NCI-H226 (cell line): ENCODE data around the gene NSL1.
A peak's percentile ranks its signal among the peaks of the same experiment; 100 is the strongest.

Source experiments
- DNase-seq: peaks from one replicate; pipeline ENCODE4 v3.0.0-alpha.2; 2015

NSL1 gene

GRCh38 chr1:212701910-212702309, 89.7 kb downstream of the NSL1 start:
- no peak for DNase-seq

GRCh38 chr1:212700892-212701819, 90.4 kb downstream of the NSL1 start:
- DNase-seq = peak; percentile 64

GRCh38 chr1:212700223-212700891, 91.2 kb downstream of the NSL1 start:
- no peak for DNase-seq

- DNase-seq = no peak
These were observed 91.9 kb downstream of the NSL1 start, which contains the start of gene BATF3 for GRCh38 chr1:212699625-212700222. Gene BATF3 (minus strand): TSS chr1:212699840. CDS start chr1:212699762, 78 bp downstream.

- peak; percentile 35 for DNase-seq
These were observed 92.4 kb downstream of the NSL1 start for GRCh38 chr1:212699104-212699624.

- DNase-seq = no peak
These were observed 93.0 kb downstream of the NSL1 start for GRCh38 chr1:212698467-212699103.

- no peak for DNase-seq
These were observed 94.8 kb downstream of the NSL1 start for GRCh38 chr1:212696721-212697331.

GRCh38 chr1:212692774-212693644, 98.6 kb downstream of the NSL1 start:
- no peak for DNase-seq

- no peak for DNase-seq
These were observed 100.0 kb downstream of the NSL1 start for GRCh38 chr1:212691561-212692071.

GRCh38 chr1:212690816-212691403, 100.7 kb downstream of the NSL1 start:
- no peak for DNase-seq

- no peak for DNase-seq
These were observed 101.6 kb downstream of the NSL1 start for GRCh38 chr1:212689758-212690529.

- no peak for DNase-seq
These were observed 102.3 kb downstream of the NSL1 start for GRCh38 chr1:212689196-212689725.

- DNase-seq = no peak
These were observed 103.1 kb downstream of the NSL1 start for GRCh38 chr1:212688341-212689047.

GRCh38 chr1:212687811-212688210, 103.8 kb downstream of the NSL1 start:
- no peak for DNase-seq

GRCh38 chr1:212686591-212686990, 105.0 kb downstream of the NSL1 start:
- no peak for DNase-seq

- no peak for DNase-seq
These were observed 105.5 kb downstream of the NSL1 start for GRCh38 chr1:212686069-212686468.

GRCh38 chr1:212685429-212685828, 106.1 kb downstream of the NSL1 start:
- DNase-seq = no peak

- no peak for DNase-seq
These were observed 107.0 kb downstream of the NSL1 start for GRCh38 chr1:212684521-212685090.

- DNase-seq = no peak
These were observed 107.5 kb downstream of the NSL1 start for GRCh38 chr1:212684076-212684475.
